ENCODE results near the gene PC.

The PC gene

GRCh38 chr11:66864172-66864901 lies 93.8 kb downstream of the PC start:
- no peak for DNase-seq

GRCh38 chr11:66863428-66864125 lies 94.6 kb downstream of the PC start:
- DNase-seq, result no peak

- no peak for DNase-seq
Observed at GRCh38 chr11:66862559-66863037, 95.6 kb downstream of the PC start.

GRCh38 chr11:66861774-66862558 lies 96.2 kb downstream of the PC start:
- DNase-seq, result no peak

- no peak for DNase-seq
Observed at GRCh38 chr11:66861038-66861773, 97.0 kb downstream of the PC start.

- no peak for DNase-seq
Observed at GRCh38 chr11:66860449-66860831, 97.7 kb downstream of the PC start.

GRCh38 chr11:66859686-66860448 lies 98.3 kb downstream of the PC start:
- DNase-seq, result no peak

- no peak for DNase-seq
Observed at GRCh38 chr11:66858939-66859685, 99.1 kb downstream of the PC start.

- DNase-seq, result no peak
Observed at GRCh38 chr11:66858186-66858938, 99.8 kb downstream of the PC start.

GRCh38 chr11:66857927-66858185 lies 100.3 kb downstream of the PC start:
- DNase-seq, result no peak

GRCh38 chr11:66857234-66857926 lies 100.8 kb downstream of the PC start:
- no peak for DNase-seq

GRCh38 chr11:66856496-66857233 lies 101.5 kb downstream of the PC start, which contains the start of gene LRFN4:
LRFN4 (plus strand) TSS chr11:66857064; CDS start chr11:66857745, 681 bp downstream.
- DNase-seq, result peak; percentile 56

- DNase-seq, result peak; percentile 92
Observed at GRCh38 chr11:66855574-66856495, 102.3 kb downstream of the PC start.

- DNase-seq, result no peak
Observed at GRCh38 chr11:66854729-66855211, 103.4 kb downstream of the PC start.

GRCh38 chr11:66854231-66854661 lies 103.9 kb downstream of the PC start:
- no peak for DNase-seq

GRCh38 chr11:66853242-66854229 lies 104.6 kb downstream of the PC start:
- no peak for DNase-seq
